Measurements from ENCODE around the gene STK16.

Gene STK16

DNA sequence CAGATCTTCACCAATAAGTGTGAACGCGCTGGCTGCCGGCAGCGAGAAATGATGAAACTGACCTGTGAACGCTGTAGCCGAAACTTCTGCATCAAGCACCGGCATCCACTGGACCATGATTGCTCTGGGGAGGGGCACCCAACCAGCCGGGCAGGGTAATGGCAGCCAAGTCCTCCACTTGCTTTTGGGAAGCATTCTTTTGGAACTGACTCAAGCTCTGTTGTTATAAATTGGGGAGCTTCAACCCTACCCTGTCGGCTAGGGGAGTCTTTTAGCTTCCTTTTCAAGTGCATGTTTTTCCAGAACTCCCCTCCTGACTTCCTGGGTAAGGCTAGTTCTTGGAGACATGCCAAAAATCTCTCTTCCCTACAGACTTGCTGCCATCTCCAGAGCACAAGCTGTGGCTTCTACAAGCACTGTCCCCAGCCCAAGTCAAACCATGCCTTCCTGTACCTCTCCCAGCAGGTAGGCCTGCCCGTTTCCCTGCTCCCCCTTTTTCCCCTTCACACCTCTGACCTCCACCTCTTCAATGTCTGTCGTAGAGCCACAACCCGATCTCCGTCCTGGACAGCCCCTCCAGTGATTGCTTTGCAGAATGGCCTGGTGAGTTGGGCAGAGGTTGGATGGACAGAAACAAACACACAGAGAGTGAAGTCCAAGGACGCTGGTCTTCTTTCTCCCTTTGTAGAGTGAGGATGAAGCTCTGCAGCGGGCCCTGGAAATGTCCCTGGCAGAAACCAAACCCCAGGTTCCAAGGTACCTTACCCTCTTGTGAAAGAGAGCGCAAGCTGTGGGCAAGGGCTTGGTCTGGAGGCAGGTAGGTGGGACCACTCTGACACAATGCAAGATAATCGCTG, 37.2 kb upstream of the STK16 start:
- Mint-ChIP-seq H3K36me3 (ENCODE audit: low read depth) (peaks cover 50% of the 10 kb centered on the region), H3K27ac (peak overlapping the region; percentile 83), H3K9me3 (peaks cover 9% of the 10 kb centered on the region), H3K4me1 (ENCODE audit: low read depth) (peaks cover 33% of the 10 kb centered on the region), H3K4me3 (peak overlapping the region; percentile 71), H3K27me3 (peaks cover 4% of the 10 kb centered on the region)
- intact Hi-C loops (cut with micrococcal nuclease) = no loop called here

DNA sequence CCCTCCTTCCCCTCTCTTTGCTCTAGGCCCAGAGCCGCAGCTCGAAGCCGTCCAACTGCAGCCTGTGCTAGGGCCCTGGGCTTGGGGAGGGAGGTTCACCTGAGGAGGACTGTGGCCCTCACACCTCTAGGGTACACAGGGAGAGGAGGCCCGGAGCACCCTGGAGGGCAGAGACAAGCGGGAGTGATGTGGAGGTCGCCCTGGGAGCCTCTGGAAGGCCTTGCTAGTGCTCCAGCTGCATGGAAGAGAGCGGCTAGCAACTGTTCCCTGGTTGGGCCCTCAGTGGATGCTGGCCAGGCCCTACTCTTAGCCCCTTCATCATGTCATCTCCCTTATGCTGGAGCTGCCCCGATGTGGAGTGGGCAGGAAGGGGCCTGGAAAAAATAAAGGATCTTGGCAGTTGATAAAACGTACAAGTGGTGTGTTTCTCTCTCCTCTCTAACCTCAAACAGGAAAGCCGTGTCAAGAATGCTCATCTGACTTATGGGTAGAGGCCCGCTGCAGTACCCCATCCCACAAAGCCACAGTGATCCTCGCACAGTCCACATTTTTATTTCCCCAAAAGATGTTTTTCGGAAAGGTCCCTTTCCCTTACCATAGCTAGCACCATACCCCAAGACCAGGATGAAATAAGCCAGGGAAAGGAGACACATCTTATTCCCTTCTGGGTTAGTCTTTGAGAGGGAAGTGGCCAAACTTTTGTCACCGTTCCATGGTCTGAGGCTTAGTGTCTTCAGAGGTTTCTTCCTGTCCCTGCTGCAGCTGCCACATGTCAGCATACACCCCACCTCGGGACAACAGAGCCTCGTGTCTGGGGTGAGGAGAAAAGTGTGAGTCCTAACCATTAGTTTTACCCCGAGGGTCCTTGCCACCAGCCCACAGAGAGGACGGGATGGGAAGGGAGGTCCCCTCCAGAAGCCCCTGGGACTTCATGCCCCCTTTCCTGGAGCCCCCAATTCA, 35.8 kb upstream of the STK16 start:
- H3K9me3 Mint-ChIP-seq = peaks cover 4% of the 10 kb centered on the region
- intact Hi-C loops (cut with micrococcal nuclease) = no loop called here
- no peak overlapping the region for H3K4me3 Mint-ChIP-seq
- H3K27me3 Mint-ChIP-seq = peaks cover 4% of the 10 kb centered on the region
- H3K36me3 Mint-ChIP-seq (ENCODE audit: low read depth) = peaks cover 64% of the 10 kb centered on the region
- H3K27ac Mint-ChIP-seq = peak overlapping the region; percentile 83
- H3K4me1 Mint-ChIP-seq (ENCODE audit: low read depth) = peaks cover 33% of the 10 kb centered on the region

DNA sequence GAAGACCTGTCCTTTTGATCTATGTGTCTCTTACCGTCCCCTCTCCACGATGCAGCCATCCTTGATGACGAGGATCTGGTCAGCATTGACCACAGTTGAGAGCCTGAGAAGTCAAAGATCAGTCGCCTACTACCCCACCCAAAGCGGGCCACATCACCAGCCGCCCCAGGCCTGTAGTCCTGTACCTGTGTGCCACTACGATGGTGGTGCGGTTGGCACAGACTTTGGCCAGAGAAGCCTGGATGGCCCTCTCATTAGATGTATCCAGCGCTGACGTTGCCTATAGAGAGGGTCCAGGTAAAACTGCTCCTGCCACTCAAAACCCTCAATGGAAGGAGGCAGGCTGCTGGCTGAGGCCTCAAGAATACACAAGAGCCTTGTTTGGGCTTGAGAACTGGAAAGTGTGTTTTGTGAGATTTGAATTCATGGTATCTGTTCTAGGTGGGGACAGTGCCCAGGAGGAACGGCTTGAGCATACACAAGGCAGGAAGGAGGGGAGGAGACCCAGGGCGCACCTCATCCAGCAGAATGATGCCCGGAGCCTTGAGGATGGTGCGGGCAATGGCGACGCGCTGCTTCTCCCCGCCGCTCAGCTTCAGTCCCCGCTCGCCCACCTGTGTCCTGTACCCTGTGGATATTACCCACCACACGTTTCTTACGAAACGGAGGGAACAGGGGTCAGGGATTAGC, 34.9 kb upstream of the STK16 start:
- H3K4me1 Mint-ChIP-seq (ENCODE audit: low read depth) = peaks cover 33% of the 10 kb centered on the region
- H3K4me3 Mint-ChIP-seq = no peak overlapping the region
- no peaks in the 10 kb centered on the region for H3K9me3 Mint-ChIP-seq
- peaks cover 69% of the 10 kb centered on the region for H3K36me3 Mint-ChIP-seq (ENCODE audit: low read depth)
- intact Hi-C loops (cut with micrococcal nuclease) = no loop called here
- peaks cover 2% of the 10 kb centered on the region for H3K27me3 Mint-ChIP-seq
- peak overlapping the region; percentile 1 for H3K27ac Mint-ChIP-seq

DNA sequence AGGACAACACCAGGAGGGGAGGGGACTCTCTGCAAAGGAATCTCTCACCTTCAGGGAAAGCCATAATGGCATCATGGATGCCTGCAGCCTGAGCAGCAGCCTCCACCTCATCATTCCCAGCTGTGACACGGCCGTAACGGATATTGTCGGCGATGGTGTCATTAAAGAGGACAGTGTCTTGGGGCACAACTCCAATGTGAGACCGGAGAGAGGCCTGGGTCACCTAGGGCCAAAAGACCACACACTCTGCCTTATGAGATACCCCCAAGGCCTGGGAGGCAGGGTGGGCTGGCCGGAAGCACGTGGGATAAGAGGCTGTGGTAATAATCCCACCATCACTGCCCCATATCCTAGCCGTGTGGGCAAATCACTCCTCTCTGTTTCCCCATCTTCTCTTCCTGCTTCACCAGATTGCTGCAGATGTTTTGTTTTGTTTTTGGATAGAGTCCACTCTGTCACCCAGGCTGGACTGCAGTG, 34.4 kb upstream of the STK16 start:
- Mint-ChIP-seq H3K4me1 (ENCODE audit: low read depth) (peaks cover 36% of the 10 kb centered on the region), H3K4me3 (no peak overlapping the region), H3K27ac (no peak overlapping the region), H3K36me3 (ENCODE audit: low read depth) (peaks cover 74% of the 10 kb centered on the region), H3K27me3 (peaks cover 4% of the 10 kb centered on the region), H3K9me3 (no peaks in the 10 kb centered on the region)
- intact Hi-C loops (cut with micrococcal nuclease) = loop anchor here (1.0 kb wide), 1 partner anchor 51 kb away; the partner anchor contains the start of gene NHEJ1

DNA sequence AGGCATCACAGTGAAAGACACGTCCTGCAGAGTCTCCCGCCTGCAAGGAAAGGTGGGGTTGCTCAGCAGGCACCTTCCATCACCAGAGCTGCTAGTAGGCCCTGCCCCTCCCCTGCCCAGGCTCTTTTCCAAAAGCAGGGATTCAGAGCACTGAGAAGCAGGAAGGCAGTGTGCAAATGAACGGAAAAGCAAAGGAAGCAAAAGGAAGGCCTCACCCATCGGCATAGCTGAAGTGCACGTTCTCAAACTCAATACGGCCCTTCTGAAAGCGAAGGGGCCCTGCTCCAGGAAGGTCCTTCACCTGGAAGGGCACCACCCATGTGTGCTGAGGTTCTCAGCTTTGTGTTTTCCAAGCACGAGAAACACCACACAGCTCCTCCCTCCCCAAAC, 32.3 kb upstream of the STK16 start:
- Mint-ChIP-seq H3K4me1 (ENCODE audit: low read depth) (peaks cover 40% of the 10 kb centered on the region), H3K27ac (no peak overlapping the region), H3K36me3 (ENCODE audit: low read depth) (peaks cover 81% of the 10 kb centered on the region), H3K27me3 (peaks cover 15% of the 10 kb centered on the region), H3K9me3 (no peaks in the 10 kb centered on the region), H3K4me3 (no peak overlapping the region)
- intact Hi-C loops (cut with micrococcal nuclease) = no loop called here

DNA sequence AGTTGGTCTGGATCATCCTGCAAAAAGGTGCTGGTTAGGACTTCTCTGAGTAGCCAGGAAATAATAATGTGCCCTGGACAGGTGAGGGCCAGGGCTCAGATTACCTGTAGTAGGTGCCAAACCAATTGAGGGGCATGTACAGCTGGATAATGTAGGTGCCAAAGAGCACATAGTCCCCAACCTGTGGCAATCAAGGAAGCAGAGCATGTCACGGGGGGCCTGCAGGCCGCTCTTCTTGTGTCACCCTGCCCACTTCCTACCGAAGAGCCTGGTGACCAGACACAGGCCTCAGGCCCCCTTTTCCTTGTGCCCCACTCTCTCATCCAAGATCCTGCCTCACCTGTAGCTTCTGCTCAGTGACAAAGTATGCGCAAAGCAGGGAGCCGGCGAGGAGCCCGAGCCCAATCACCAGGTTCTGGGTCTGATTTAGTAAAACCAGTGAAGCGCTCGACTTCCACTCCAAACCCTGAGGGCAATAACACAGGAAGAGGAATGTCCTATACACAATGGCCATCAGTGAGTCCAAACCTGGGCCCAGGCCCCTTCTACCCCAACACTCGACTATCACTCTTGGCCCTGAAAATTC, 31.7 kb upstream of the STK16 start:
- intact Hi-C loops (cut with micrococcal nuclease) = no loop called here
- Mint-ChIP-seq H3K27ac (no peak overlapping the region), H3K27me3 (peaks cover 15% of the 10 kb centered on the region), H3K9me3 (no peaks in the 10 kb centered on the region), H3K4me3 (no peak overlapping the region), H3K4me1 (ENCODE audit: low read depth) (peaks cover 41% of the 10 kb centered on the region), H3K36me3 (ENCODE audit: low read depth) (peaks cover 75% of the 10 kb centered on the region)

DNA sequence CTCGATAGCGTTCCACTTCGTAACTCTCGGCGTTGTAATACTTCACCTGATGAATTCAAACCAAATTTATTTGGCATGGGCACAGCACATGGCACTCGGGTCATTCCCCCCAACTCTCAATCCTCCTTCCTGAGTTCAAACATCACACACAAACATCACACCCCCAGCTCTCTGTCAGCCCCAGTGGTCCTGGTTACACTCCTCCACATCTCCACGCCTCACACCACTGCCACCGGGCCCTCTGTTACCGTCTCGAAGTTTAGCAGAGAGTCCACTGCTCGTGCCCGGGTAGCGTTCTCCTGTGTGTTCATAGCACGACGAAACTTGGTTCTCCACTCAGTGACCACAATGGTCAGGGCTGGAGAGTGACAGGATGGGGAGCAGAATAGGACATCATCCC, 31.1 kb upstream of the STK16 start:
- intact Hi-C loops (cut with micrococcal nuclease) = no loop called here
- Mint-ChIP-seq H3K4me3 (no peak overlapping the region), H3K27me3 (peaks cover 15% of the 10 kb centered on the region), H3K9me3 (no peaks in the 10 kb centered on the region), H3K27ac (no peak overlapping the region), H3K36me3 (ENCODE audit: low read depth) (peaks cover 70% of the 10 kb centered on the region), H3K4me1 (ENCODE audit: low read depth) (peaks cover 40% of the 10 kb centered on the region)

DNA sequence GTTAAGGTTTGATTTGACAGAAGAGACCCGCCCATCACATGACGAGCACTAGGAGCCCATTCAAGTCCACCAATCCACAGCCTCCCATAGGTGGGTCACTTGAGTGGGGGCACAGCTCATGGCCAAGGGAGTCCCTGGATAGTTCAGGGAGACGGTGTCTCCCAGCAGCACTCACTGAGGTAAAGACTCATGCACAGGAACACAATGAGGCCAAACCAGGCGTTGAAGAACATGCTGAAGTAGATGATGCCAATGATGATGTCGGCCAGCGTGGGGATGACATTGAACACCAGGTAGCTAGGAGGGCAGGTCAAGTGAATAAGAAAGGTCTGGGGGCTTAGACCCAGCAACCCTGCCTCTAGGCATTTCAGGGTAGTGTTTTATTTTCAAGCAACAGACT, 30.5 kb upstream of the STK16 start:
- intact Hi-C loops (cut with micrococcal nuclease) = loop anchor here (5.0 kb wide), 1 partner anchor 38 kb away; the partner anchor contains the start of genes TUBA4A and TUBA4B
- H3K27ac Mint-ChIP-seq = no peak overlapping the region
- peaks cover 70% of the 10 kb centered on the region for H3K36me3 Mint-ChIP-seq (ENCODE audit: low read depth)
- peaks cover 15% of the 10 kb centered on the region for H3K27me3 Mint-ChIP-seq
- no peaks in the 10 kb centered on the region for H3K9me3 Mint-ChIP-seq
- no peak overlapping the region for H3K4me3 Mint-ChIP-seq
- H3K4me1 Mint-ChIP-seq (ENCODE audit: low read depth) = peaks cover 40% of the 10 kb centered on the region

DNA sequence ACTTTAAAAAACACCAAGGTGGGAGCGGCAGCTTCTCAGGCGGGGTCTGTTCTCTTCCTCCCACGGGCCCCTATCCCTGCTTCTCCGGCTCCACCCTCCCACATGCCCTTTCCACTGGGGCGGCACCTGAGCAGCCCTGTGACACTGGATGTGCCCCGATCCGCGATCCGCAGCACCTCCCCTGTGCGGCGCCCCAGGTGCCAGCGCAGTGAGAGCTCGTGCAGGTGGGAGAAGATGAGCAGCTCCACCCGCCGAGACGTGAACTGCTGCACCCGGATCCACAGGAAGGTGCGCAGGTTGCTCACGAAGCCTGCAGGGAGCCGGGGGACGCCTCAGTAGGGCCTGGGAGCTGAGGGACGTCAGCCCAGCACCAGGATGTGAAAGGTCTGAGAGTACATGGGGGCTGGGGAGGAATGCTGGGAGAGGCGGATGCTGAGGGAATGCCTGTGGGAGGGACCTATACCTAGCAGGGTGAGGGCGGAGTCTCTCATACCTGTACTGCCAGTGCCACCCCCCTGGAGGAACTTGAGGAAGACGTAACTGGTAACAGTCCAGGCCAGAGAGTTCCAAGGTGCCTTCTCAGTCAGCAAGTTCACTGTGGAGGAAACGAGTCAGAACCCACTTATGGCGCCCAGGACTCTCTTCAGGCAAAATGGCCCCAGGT, 29.3 kb upstream of the STK16 start:
- intact Hi-C loops (cut with micrococcal nuclease) = loop anchor here (5.0 kb wide), 1 partner anchor 36 kb away; the partner anchor contains the start of genes TUBA4A and TUBA4B
- Mint-ChIP-seq H3K4me1 (ENCODE audit: low read depth) (peaks cover 47% of the 10 kb centered on the region), H3K36me3 (ENCODE audit: low read depth) (peaks cover 70% of the 10 kb centered on the region), H3K27ac (peak overlapping the region; percentile 61), H3K4me3 (no peak overlapping the region), H3K27me3 (peaks cover 24% of the 10 kb centered on the region), H3K9me3 (no peaks in the 10 kb centered on the region)

DNA sequence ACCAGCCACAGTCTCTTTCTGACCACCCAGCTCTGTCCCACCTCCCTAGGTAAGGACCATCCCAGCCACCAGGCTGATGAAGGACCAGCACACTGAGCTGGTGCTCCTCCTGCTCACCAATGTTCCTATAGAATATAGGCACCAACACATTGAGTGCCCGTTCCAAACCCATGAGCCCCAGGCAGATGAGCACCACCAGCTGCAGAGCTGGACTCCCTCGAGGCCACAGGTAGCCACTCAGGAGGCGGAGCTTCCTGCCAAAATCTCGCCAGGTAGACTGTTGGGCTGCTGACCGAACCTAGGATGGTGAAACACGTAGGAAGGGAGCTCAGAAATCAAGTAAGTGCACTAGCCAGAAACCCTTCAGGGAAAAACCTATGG, 28.8 kb upstream of the STK16 start:
- Mint-ChIP-seq H3K4me3 (no peak overlapping the region), H3K27ac (peak overlapping the region; percentile 61), H3K9me3 (no peaks in the 10 kb centered on the region), H3K27me3 (peaks cover 27% of the 10 kb centered on the region), H3K4me1 (ENCODE audit: low read depth) (peaks cover 53% of the 10 kb centered on the region), H3K36me3 (ENCODE audit: low read depth) (peaks cover 71% of the 10 kb centered on the region)
- intact Hi-C loops (cut with micrococcal nuclease) = loop anchor here (5.0 kb wide), 1 partner anchor 36 kb away; the partner anchor contains the start of genes TUBA4A and TUBA4B

DNA sequence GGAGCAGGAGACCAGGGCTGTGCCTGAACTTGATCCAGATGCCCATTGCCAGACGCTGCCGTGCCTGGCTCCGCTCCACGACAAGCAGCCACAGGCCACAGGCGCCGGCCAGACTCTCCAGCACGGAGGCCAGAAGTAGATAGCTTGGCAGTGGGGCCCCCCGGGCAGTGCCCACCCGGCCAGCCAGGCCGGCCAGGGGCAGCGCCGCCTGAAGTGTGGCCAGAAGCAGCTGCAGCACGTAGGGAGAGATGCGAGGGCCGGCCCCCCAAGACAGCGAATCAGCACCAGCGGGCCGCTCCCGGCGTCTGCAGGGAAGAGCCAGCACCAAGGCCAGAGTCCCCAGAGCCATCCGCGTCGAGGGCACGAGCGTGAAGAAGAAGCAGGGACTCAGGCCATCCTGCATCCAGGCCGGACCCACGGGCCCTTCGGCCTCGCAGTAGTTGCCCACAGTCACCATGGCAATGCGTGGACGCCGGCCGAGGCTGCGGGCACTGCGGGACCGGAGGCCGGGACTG, 27.0 kb upstream of the STK16 start:
- H3K4me1 Mint-ChIP-seq (ENCODE audit: low read depth) = peaks cover 56% of the 10 kb centered on the region
- peaks cover 34% of the 10 kb centered on the region for H3K27me3 Mint-ChIP-seq
- no peaks in the 10 kb centered on the region for H3K9me3 Mint-ChIP-seq
- intact Hi-C loops (cut with micrococcal nuclease) = loop anchor here (2.0 to 5.0 kb wide), 2 partner anchors 34 to 57 kb away; partner anchors contain the start of genes NHEJ1, TUBA4A and TUBA4B
- peaks cover 74% of the 10 kb centered on the region for H3K36me3 Mint-ChIP-seq (ENCODE audit: low read depth)
- H3K4me3 Mint-ChIP-seq = peak overlapping the region; percentile 74
- H3K27ac Mint-ChIP-seq = peak overlapping the region; percentile 94
